SK-N-SH (cell line): Measurements from ENCODE around the gene ABHD4. TPM values are rescaled to one million over a fixed set of nuclear protein-coding genes. Genes with fewer than 3 reads are reported as not detected.

Experiments
- CTCF ChIA-PET: fragments of 300-600, 350-600 bp; formaldehyde crosslinking; extraction: SDS; loops from one replicate; lab custom pipeline; 2021; lab: Yijun Ruan, JAX
- POLR2A ChIA-PET: fragments of 350-600 bp; sonication (Branson Sonifier 250); formaldehyde crosslinking; extraction: SDS; loops from one replicate; lab custom pipeline; 2020; ENCODE audit warnings: antibody characterized with exemption, inconsistent platforms; lab: Yijun Ruan, JAX
- DNase-seq: peaks from one replicate; pipeline ENCODE4 v3.0.0; 2012
- H2AFZ ChIP-seq: fragments of 200-600 bp; sonication (generic); 2 replicates; pipeline ENCODE4 v1.8.1; 2016; ENCODE audit warnings: antibody characterized with exemption, mild to moderate bottlenecking, low read depth
- H3F3A ChIP-seq: fragments of 200-600 bp; sonication (generic); replicated peaks from 2 replicates; pipeline ENCODE3; 2016; ENCODE audit warnings: antibody characterized with exemption, mild to moderate bottlenecking; ENCODE audit not compliant: insufficient read depth
- H3K27ac ChIP-seq, 2 experiments: fragments of 200-500 bp in 1 of 2; fragments of 200-600 bp in 1 of 2; sonication (Bioruptor generic) in 1 of 2; sonication (generic), shearing (Covaris generic) in 1 of 2; 2 replicates each; pipeline versions ENCODE4 v1.5.1 to v1.6.1; 2014 to 2016; ENCODE audit warnings: low read depth in 2 of 2, inconsistent platforms in 1 of 2, low read length in 1 of 2, mild to moderate bottlenecking in 1 of 2, mixed read lengths in 1 of 2
- H3K27me3 ChIP-seq: fragments of 200-600 bp; sonication (generic), shearing (Covaris generic); 2 replicates; pipeline ENCODE4 v1.6.1; 2016; ENCODE audit warnings: mixed run types; ENCODE audit not compliant: insufficient read depth
- H3K36me3 ChIP-seq, 2 experiments: fragments of 200-500 bp in 1 of 2; fragments of 200-600 bp in 1 of 2; sonication (Bioruptor generic) in 1 of 2; sonication (generic) in 1 of 2; replicated peaks in 1 of 2; 2 replicates each; pipeline versions ENCODE3 to v1.5.1; 2014 to 2016; ENCODE audit warnings: low read length in 1 of 2, mild to moderate bottlenecking in 1 of 2; ENCODE audit not compliant: insufficient read depth in 2 of 2, control insufficient read depth in 1 of 2
- H3K4me1 ChIP-seq, 2 experiments: fragments of 200-500 bp in 1 of 2; fragments of 200-600 bp in 1 of 2; sonication (Bioruptor generic) in 1 of 2; sonication (generic), shearing (Covaris generic) in 1 of 2; 2 replicates each; pipeline versions ENCODE4 v1.5.1 to v1.6.1; 2014 to 2016; ENCODE audit warnings: low read depth in 1 of 2, low read length in 1 of 2, mixed run types in 1 of 2; ENCODE audit not compliant: insufficient read depth in 2 of 2, control insufficient read depth in 1 of 2
- H3K4me2 ChIP-seq: fragments of 200-600 bp; sonication (generic), shearing (Covaris generic); 2 replicates; pipeline ENCODE4 v1.6.1; 2017; ENCODE audit warnings: mixed run types
- H3K4me3 ChIP-seq, 2 experiments: fragments of 200-500 bp in 1 of 2; fragments of 200-600 bp in 1 of 2; sonication (Bioruptor generic) in 1 of 2; sonication (generic), shearing (Covaris generic) in 1 of 2; 2 replicates each; pipeline versions ENCODE4 v1.5.1 to v1.8.1; 2014 to 2016; ENCODE audit warnings: low read depth in 2 of 2, inconsistent platforms in 1 of 2, low read length in 1 of 2, mild to moderate bottlenecking in 1 of 2, mixed read lengths in 1 of 2, moderate library complexity in 1 of 2
- H3K79me2 ChIP-seq: fragments of 200-600 bp; sonication (generic); 2 replicates; pipeline ENCODE4 v1.8.1; 2017; ENCODE audit warnings: mild to moderate bottlenecking; ENCODE audit not compliant: insufficient read depth
- H3K9ac ChIP-seq: fragments of 200-600 bp; sonication (generic); 2 replicates; pipeline ENCODE4 v1.6.1; 2017; ENCODE audit warnings: mixed run types
- H3K9me2 ChIP-seq: fragments of 200-600 bp; sonication (generic); 2 replicates; pipeline ENCODE4 v1.6.1; 2017; ENCODE audit warnings: mixed run types
- H3K9me3 ChIP-seq: fragments of 200-600 bp; sonication (generic); 2 replicates; pipeline ENCODE4 v1.6.1; 2017; ENCODE audit warnings: mixed run types, mild to moderate bottlenecking, moderate library complexity
- H4K20me1 ChIP-seq: fragments of 200-600 bp; sonication (generic); 2 replicates; pipeline ENCODE4 v1.6.1; 2017; ENCODE audit warnings: mild to moderate bottlenecking, mixed run types; ENCODE audit not compliant: insufficient read depth
- CHD2 ChIP-seq: fragments of 150-350 bp; IDR thresholded peaks from 2 replicates; pipeline ENCODE4 v1.6.1; 2018; ENCODE audit warnings: low read length; ENCODE audit not compliant: partially characterized antibody
- ELF1 ChIP-seq: IDR thresholded peaks from 2 replicates; pipeline ENCODE4 v1.4.0; 2012
- EP300 ChIP-seq, 2 experiments: IDR thresholded peaks; 2 replicates each; pipeline versions ENCODE4 v1.4.0 to v1.6.1; 2012; ENCODE audit warnings: borderline replicate concordance in 1 of 2, low read depth in 1 of 2, low read length in 1 of 2
- EZH2phosphoT487 ChIP-seq: fragments of 200-600 bp; sonication (generic); IDR thresholded peaks from 2 replicates; pipeline ENCODE4 v1.6.1; 2017; ENCODE audit warnings: low read depth, mixed run types, mild to moderate bottlenecking, antibody characterized with exemption, moderate library complexity, borderline replicate concordance
- FOSL2 ChIP-seq: IDR thresholded peaks from 2 replicates; pipeline ENCODE4 v1.4.0; 2012; ENCODE audit warnings: low read depth, mild to moderate bottlenecking, moderate library complexity, borderline replicate concordance
- FOXJ3 ChIP-seq: sonication (generic); formaldehyde crosslinking; IDR thresholded peaks from 2 replicates; pipeline ENCODE4 v1.5.1; 2020; ENCODE audit warnings: mild to moderate bottlenecking, missing genetic modification reagents
- GATA2 ChIP-seq: sonication (generic); formaldehyde crosslinking; IDR thresholded peaks from 2 replicates; pipeline ENCODE4 v1.5.0; 2020; ENCODE audit warnings: mild to moderate bottlenecking, missing genetic modification reagents
- JUND ChIP-seq: IDR thresholded peaks from 2 replicates; pipeline ENCODE4 v1.4.0; 2012
- MEF2A ChIP-seq: IDR thresholded peaks from 2 replicates; pipeline ENCODE4 v1.4.0; 2012; ENCODE audit warnings: low read depth, borderline replicate concordance
- MXI1 ChIP-seq: IDR thresholded peaks from 2 replicates; pipeline ENCODE4 v1.6.1; 2012; ENCODE audit warnings: mild to moderate bottlenecking, low read depth, low read length, improper control_type of control experiment
- NFIC ChIP-seq: IDR thresholded peaks from 2 replicates; pipeline ENCODE4 v1.4.0; 2012; ENCODE audit warnings: borderline replicate concordance
- NRF1 ChIP-seq: IDR thresholded peaks from 2 replicates; pipeline ENCODE4 v1.6.1; 2012; ENCODE audit warnings: low read depth, mild to moderate bottlenecking, low read length
- POLR2AphosphoS5 ChIP-seq: IDR thresholded peaks from 2 replicates; pipeline ENCODE4 v1.6.1; 2012; ENCODE audit warnings: low read depth, low read length
- RCOR1 ChIP-seq: fragments of 150-350 bp; IDR thresholded peaks from 2 replicates; pipeline ENCODE4 v1.6.1; 2017; ENCODE audit warnings: antibody characterized with exemption, low read length
- RXRA ChIP-seq: IDR thresholded peaks from 2 replicates; pipeline ENCODE4 v1.4.0; 2012; ENCODE audit warnings: low read depth, mild to moderate bottlenecking, borderline replicate concordance
- SIN3A ChIP-seq: IDR thresholded peaks from 2 replicates; pipeline ENCODE4 v1.6.1; 2012; ENCODE audit warnings: low read depth, mild to moderate bottlenecking, low read length, moderate library complexity, borderline replicate concordance
- SMC3 ChIP-seq: IDR thresholded peaks from 2 replicates; pipeline ENCODE4 v1.6.1; 2012; ENCODE audit warnings: low read depth, low read length, improper control_type of control experiment
- TAF1 ChIP-seq: IDR thresholded peaks from 2 replicates; pipeline ENCODE4 v1.6.1; 2012; ENCODE audit warnings: low read depth, mild to moderate bottlenecking, low read length, moderate library complexity, borderline replicate concordance
- TCF12 ChIP-seq: IDR thresholded peaks from 2 replicates; pipeline ENCODE4 v1.4.0; 2012
- WGBS: methylation state at CpG from one replicate; pipeline ENCODE4 v1.1.6; 2017; ENCODE audit warnings: low lambda C conversion rate; 5-methylcytosine and 5-hydroxymethylcytosine counted together
- polyA plus RNA-seq, 3 experiments: library from polyadenylated mRNA; depleted of rRNA; stranded (reverse); fragments of >200 nt; gene quantifications; 2 replicates each; pipeline ENCODE4 v1.2.3, GENCODE V29; 2012
- TF ChIP-seq, protein P1 (sequence below): IDR thresholded peaks from 2 replicates; pipeline ENCODE4 v1.4.0; 2012; ENCODE audit warnings: low read depth
- TF ChIP-seq, protein P2 (sequence below): IDR thresholded peaks from 2 replicates; pipeline ENCODE4 v1.4.0; 2012; ENCODE audit warnings: low read depth, borderline replicate concordance
- TF ChIP-seq, protein P3 (sequence below): fragments of 150-350 bp; IDR thresholded peaks from 2 replicates; pipeline ENCODE4 v1.6.1; 2016; ENCODE audit warnings: mild to moderate bottlenecking, low read depth, low read length

Gene ABHD4
- polyA plus RNA-seq, 1 of the 3 experiments (the other 2 are of a cell fraction), result 15.0 TPM

DNA sequence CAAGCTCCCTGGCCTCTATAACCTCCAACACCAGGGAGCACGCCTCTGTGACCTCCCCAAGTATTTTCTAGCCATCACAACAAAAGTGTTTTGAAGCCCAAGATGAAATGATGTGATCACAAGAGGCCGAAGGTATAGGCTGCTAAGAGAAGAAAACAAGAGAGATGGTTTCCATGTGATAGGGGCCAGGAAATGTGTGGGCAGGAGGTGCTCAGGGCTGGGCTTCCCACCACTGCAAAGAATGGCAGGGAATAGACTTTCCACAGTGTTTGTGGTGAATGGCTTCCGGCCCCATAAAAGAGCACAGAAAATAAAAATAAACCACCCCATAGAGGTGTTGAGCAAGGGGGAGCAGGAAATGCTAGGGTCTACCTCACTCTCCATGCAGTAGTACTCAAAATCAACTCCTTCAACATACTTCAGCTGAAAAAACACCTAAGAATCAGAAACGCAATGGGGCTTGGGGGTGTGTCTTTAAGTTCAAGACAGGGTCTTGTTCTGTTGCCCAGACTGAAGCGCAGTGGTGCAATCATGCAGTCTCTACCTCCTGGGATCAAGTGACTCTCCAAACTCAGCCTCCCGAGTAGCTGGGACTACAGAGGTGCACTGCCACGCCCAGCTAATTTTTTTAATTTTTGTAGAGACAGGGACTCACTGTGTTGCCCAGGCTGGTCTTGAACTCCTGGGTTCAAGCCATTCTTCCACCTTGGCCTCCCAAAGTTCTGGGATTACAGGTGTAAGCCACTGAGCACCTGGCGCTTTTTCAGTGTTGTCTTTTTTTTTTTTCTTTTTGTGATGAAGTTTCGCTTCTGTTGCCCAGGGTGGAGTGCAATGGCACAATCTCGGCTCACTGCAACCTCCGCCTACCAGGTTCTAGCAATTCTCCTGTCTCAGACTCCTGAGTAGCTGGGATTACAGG, 36.2 kb upstream of the ABHD4 start:
- TF ChIP-seq NFIC (no peak), MEF2A (no peak), MXI1 (no peak), NRF1 (no peak), SIN3A (no peak), CHD2 (no peak), TCF12 (no peak), SMC3 (no peak), TAF1 (no peak), EP300 (IDR thresholded peaks at IDR 0.05; ENCODE audit: borderline replicate concordance in 1 of 2, low read depth in 1 of 2, low read length in 1 of 2) (no peak), RXRA (no peak), ELF1 (no peak), POLR2AphosphoS5 (no peak), EZH2phosphoT487 (no peak), FOXJ3 (CRISPR knock-in tag) (no peak), GATA2 (CRISPR knock-in tag) (no peak)
- TF ChIP-seq, protein P1, sequence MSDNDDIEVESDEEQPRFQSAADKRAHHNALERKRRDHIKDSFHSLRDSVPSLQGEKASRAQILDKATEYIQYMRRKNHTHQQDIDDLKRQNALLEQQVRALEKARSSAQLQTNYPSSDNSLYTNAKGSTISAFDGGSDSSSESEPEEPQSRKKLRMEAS, result no peak
- TF ChIP-seq, all 33 proteins: peak for 0
- Histone ChIP-seq H3K79me2 (peaks cover 17% of the 10 kb centered on the region), H3K9me3 (no peaks in the 10 kb centered on the region), H3K4me3 (no peak overlapping the region), H2AFZ (no peak overlapping the region), H3K36me3 (peaks cover 31% of the 10 kb centered on the region in 2 experiments), H3K9me2 (no peaks in the 10 kb centered on the region), H3F3A (no peaks in the 10 kb centered on the region), H3K27ac (no peak overlapping the region), H4K20me1 (no peaks in the 10 kb centered on the region), H3K4me2 (no peak overlapping the region), H3K9ac (no peak overlapping the region), H3K27me3 (no peaks in the 10 kb centered on the region), H3K4me1 (peaks cover 3% of the 10 kb centered on the region in 2 experiments; a peak in 2 of 4 replicates)
- POLR2A ChIA-PET, result no interaction called here
- no peak for DNase-seq
- CTCF ChIA-PET, result interaction anchor here (0.9 to 3.7 kb wide), 5 partner anchors 9 to 397 kb away, joined by 3 to 45 read pairs (median 4); no protein-coding TSS in a partner anchor
- 92% methylated on average over 11 of the region's 11 CpGs for whole genome bisulfite sequencing

DNA sequence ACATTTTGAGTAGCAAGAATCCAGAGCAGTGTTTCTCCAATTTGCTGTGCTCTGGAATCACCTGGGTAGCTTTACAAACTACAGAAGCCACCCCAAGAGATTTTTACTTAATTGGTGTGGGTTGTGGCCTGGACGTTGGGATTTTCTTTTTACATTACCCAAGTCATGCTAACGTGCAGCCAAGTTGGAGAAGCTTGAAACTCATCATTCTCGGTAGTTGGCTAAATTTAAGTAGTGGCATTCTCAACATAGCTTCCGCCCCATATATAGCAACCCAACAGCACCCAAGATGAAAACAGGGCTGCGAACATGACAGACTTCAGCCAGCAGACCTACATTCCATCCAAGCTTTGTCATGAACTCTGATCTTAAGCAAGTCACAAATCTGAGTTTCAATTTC, 34.1 kb upstream of the ABHD4 start:
- no peaks in the 10 kb centered on the region for H3K9me2 ChIP-seq
- DNase-seq, result no peak
- WGBS, result 90% methylated on average over 5 of the region's 5 CpGs
- no peak overlapping the region for H3K9ac ChIP-seq
- ChIA-PET CTCF (interaction anchor here (0.7 to 10.4 kb wide), 6 partner anchors 8 to 189 kb away, joined by 3 to 116 read pairs (median 4); no protein-coding TSS in a partner anchor), POLR2A (no interaction called here)
- H3K27me3 ChIP-seq, result no peaks in the 10 kb centered on the region
- H2AFZ ChIP-seq, result no peak overlapping the region
- no peak overlapping the region for H3K4me3 ChIP-seq
- H3K27ac ChIP-seq, result no peak overlapping the region
- peaks cover 5% of the 10 kb centered on the region; the same call in 1 of the 2 replicates for H4K20me1 ChIP-seq
- peaks cover 36% of the 10 kb centered on the region for H3K79me2 ChIP-seq
- H3K36me3 ChIP-seq, result peaks cover 42 to 45% of the 10 kb centered on the region in 2 experiments
- TF ChIP-seq, protein P1, result no peak
- TF ChIP-seq POLR2AphosphoS5 (no peak), SIN3A (no peak), NFIC (no peak), RCOR1 (no peak), TCF12 (no peak), GATA2 (CRISPR knock-in tag) (no peak), NRF1 (no peak), FOSL2 (no peak), JUND (no peak)
- TF ChIP-seq, protein P2, sequence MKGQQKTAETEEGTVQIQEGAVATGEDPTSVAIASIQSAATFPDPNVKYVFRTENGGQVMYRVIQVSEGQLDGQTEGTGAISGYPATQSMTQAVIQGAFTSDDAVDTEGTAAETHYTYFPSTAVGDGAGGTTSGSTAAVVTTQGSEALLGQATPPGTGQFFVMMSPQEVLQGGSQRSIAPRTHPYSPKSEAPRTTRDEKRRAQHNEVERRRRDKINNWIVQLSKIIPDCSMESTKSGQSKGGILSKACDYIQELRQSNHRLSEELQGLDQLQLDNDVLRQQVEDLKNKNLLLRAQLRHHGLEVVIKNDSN, result no peak
- TF ChIP-seq, protein P3, sequence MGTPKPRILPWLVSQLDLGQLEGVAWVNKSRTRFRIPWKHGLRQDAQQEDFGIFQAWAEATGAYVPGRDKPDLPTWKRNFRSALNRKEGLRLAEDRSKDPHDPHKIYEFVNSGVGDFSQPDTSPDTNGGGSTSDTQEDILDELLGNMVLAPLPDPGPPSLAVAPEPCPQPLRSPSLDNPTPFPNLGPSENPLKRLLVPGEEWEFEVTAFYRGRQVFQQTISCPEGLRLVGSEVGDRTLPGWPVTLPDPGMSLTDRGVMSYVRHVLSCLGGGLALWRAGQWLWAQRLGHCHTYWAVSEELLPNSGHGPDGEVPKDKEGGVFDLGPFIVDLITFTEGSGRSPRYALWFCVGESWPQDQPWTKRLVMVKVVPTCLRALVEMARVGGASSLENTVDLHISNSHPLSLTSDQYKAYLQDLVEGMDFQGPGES, result no peak
- H3K9me3 ChIP-seq, result no peaks in the 10 kb centered on the region
- no peak overlapping the region for H3K4me2 ChIP-seq
- H3F3A ChIP-seq, result no peaks in the 10 kb centered on the region
- H3K4me1 ChIP-seq, result peaks cover 0 to 4% of the 10 kb centered on the region in 2 experiments; a peak in 1 of 4 replicates
